Activated T-cell treated with anti-CD3 and anti-CD28 coated beads, Interleukin-2, amount 50 U/mL, for 72 hours (primary cell): ENCODE data around the gene ECSCR. TPM values are rescaled to one million over a fixed set of nuclear protein-coding genes. Genes with fewer than 3 reads are reported as not detected.
"Not testable (repeated sequence)": the region's sequence is repeated elsewhere in the genome, so short reads cannot be mapped to it uniquely, and the experiment has no call there.

Experiments
- ATAC-seq, 2 donors: fragments of 150-1000 bp; cut with Tn5 transposase; replicated peaks in 1 of 2; 2 replicates each; pipeline ENCODE4 v1.10.0; 2021; ENCODE audit warnings: moderate library complexity in 2 of 2, mild to moderate bottlenecking in 1 of 2
- DNase-seq, 2 donors: peaks; one replicate each; pipeline ENCODE4 v3.0.0; 2021 to 2022; ENCODE audit warnings: mixed read lengths in 1 of 2
- H3K27ac Mint-ChIP-seq: one replicate; pipeline ENCODE4 v1.8.0; 2022; ENCODE audit warnings: mild to moderate bottlenecking, moderate library complexity, mixed read lengths
- H3K27me3 Mint-ChIP-seq: one replicate; pipeline ENCODE4 v1.8.0; 2022; ENCODE audit warnings: low read depth, mixed read lengths
- H3K36me3 Mint-ChIP-seq, 2 donors: one replicate each; pipeline ENCODE4 v1.8.0; 2022; ENCODE audit warnings: mixed read lengths in 2 of 2, mild to moderate bottlenecking in 1 of 2; ENCODE audit not compliant: insufficient read depth in 2 of 2
- H3K4me1 Mint-ChIP-seq: one replicate; pipeline ENCODE4 v1.8.0; 2022; ENCODE audit warnings: low read depth, mixed read lengths
- H3K4me3 Mint-ChIP-seq, 2 donors: one replicate each; pipeline ENCODE4 v1.8.0; 2022; ENCODE audit warnings: mild to moderate bottlenecking in 2 of 2, mixed read lengths in 2 of 2, moderate library complexity in 2 of 2
- H3K9me3 Mint-ChIP-seq, 2 donors: one replicate each; pipeline ENCODE4 v1.8.0; 2022; ENCODE audit warnings: mixed read lengths in 2 of 2
- total RNA-seq, 2 donors: library from RNA; stranded (reverse); gene quantifications; one replicate each; pipeline ENCODE4 v1.2.3, GENCODE V29; 2022

The ECSCR gene
- total RNA-seq, 2 donors from 2014 or later, result 1.2 to 1.4 TPM

- ATAC-seq (no peak), DNase-seq (no peak)
- Mint-ChIP-seq H3K36me3 (peaks cover 3% of the 10 kb centered on the region in 2 donors), H3K4me1 (peaks cover 49% of the 10 kb centered on the region), H3K27me3 (no peaks in the 10 kb centered on the region), H3K4me3 (no peak overlapping the region), H3K27ac (no peak overlapping the region), H3K9me3 (no peaks in the 10 kb centered on the region)
Observed at GRCh38 chr5:139410993-139411828, 51.3 kb downstream of the ECSCR start.

GRCh38 chr5:139410121-139410992 is 52.2 kb downstream of the ECSCR start:
- Mint-ChIP-seq H3K36me3 (peaks cover 2 to 3% of the 10 kb centered on the region in 2 donors), H3K9me3 (no peaks in the 10 kb centered on the region), H3K4me3 (no peak overlapping the region), H3K27ac (no peak overlapping the region), H3K4me1 (peaks cover 41% of the 10 kb centered on the region), H3K27me3 (no peaks in the 10 kb centered on the region)
- ATAC-seq (no peak), DNase-seq (no peak)

- not testable (repeated sequence) for DNase-seq, H3K27me3 Mint-ChIP-seq, ATAC-seq, H3K9me3 Mint-ChIP-seq, H3K4me3 Mint-ChIP-seq, H3K27ac Mint-ChIP-seq, H3K36me3 Mint-ChIP-seq
- H3K4me1 Mint-ChIP-seq, result peaks cover 40% of the 10 kb centered on the region
Observed at GRCh38 chr5:139409116-139409515, 53.4 kb downstream of the ECSCR start.

GRCh38 chr5:139408191-139408590 is 54.4 kb downstream of the ECSCR start:
- peaks cover 36% of the 10 kb centered on the region for H3K4me1 Mint-ChIP-seq
- H3K9me3 Mint-ChIP-seq, result no peaks in the 10 kb centered on the region
- H3K36me3 Mint-ChIP-seq, result peaks cover 2 to 3% of the 10 kb centered on the region in 2 donors
- no peak for DNase-seq
- H3K27me3 Mint-ChIP-seq, result no peaks in the 10 kb centered on the region
- no peak overlapping the region for H3K4me3 Mint-ChIP-seq
- H3K27ac Mint-ChIP-seq, result no peak overlapping the region
- no peak for ATAC-seq

GRCh38 chr5:139407517-139407916 is 55.0 kb downstream of the ECSCR start:
- peaks cover 36% of the 10 kb centered on the region for H3K4me1 Mint-ChIP-seq
- H3K36me3 Mint-ChIP-seq, result peaks cover 0 to 1% of the 10 kb centered on the region in 2 donors
- no peak for ATAC-seq
- no peaks in the 10 kb centered on the region for H3K27me3 Mint-ChIP-seq
- no peak for DNase-seq
- H3K9me3 Mint-ChIP-seq, result no peaks in the 10 kb centered on the region
- no peak overlapping the region for H3K27ac Mint-ChIP-seq
- no peak overlapping the region for H3K4me3 Mint-ChIP-seq

GRCh38 chr5:139406963-139407362 is 55.6 kb downstream of the ECSCR start:
- Mint-ChIP-seq H3K4me3 (no peak overlapping the region), H3K4me1 (peaks cover 37% of the 10 kb centered on the region), H3K27me3 (no peaks in the 10 kb centered on the region), H3K36me3 (peaks cover 0 to 1% of the 10 kb centered on the region in 2 donors), H3K9me3 (no peaks in the 10 kb centered on the region), H3K27ac (no peak overlapping the region)
- DNase-seq (no peak), ATAC-seq (no peak)

GRCh38 chr5:139404484-139404840 is 58.1 kb downstream of the ECSCR start:
- Mint-ChIP-seq H3K4me3 (peak overlapping the region; percentile 83 to 89), H3K9me3 (no peaks in the 10 kb centered on the region), H3K36me3 (peaks cover 0 to 1% of the 10 kb centered on the region in 2 donors), H3K4me1 (peaks cover 44% of the 10 kb centered on the region), H3K27me3 (no peaks in the 10 kb centered on the region), H3K27ac (peak overlapping the region; percentile 97)
- ATAC-seq (no peak), DNase-seq (no peak)

- Mint-ChIP-seq H3K9me3 (no peaks in the 10 kb centered on the region), H3K36me3 (peaks cover 0 to 1% of the 10 kb centered on the region in 2 donors), H3K27ac (peak within 1 kb of the TSS; percentile 97), H3K4me1 (peaks cover 50% of the 10 kb centered on the region), H3K27me3 (no peaks in the 10 kb centered on the region), H3K4me3 (peak within 1 kb of the TSS; percentile 83 to 89)
- ATAC-seq (peak; percentile 91 to 92), DNase-seq (peak; percentile 99)
Observed at GRCh38 chr5:139403787-139404483, 58.6 kb downstream of the ECSCR start, which contains the start of gene SPATA24. Gene SPATA24, minus strand, starts transcription at chr5:139404089. Its CDS starts 29 bp downstream, at chr5:139404060.

- H3K27me3 Mint-ChIP-seq, result no peaks in the 10 kb centered on the region
- ATAC-seq, result no peak
- peak overlapping the region; percentile 83 to 89 for H3K4me3 Mint-ChIP-seq
Observed at GRCh38 chr5:139403418-139403786, 59.1 kb downstream of the ECSCR start.

GRCh38 chr5:139402561-139403158 is 59.9 kb downstream of the ECSCR start:
- Mint-ChIP-seq H3K27ac (peak overlapping the region; percentile 97), H3K4me1 (peaks cover 47% of the 10 kb centered on the region), H3K9me3 (no peaks in the 10 kb centered on the region), H3K4me3 (peak overlapping the region; percentile 83 to 89), H3K27me3 (no peaks in the 10 kb centered on the region), H3K36me3 (no peaks in the 10 kb centered on the region)
- ATAC-seq (no peak), DNase-seq (no peak)

More at GRCh38 chr5:139403418-139403786, 59.1 kb downstream of the ECSCR start:
- Mint-ChIP-seq H3K27ac (peak overlapping the region; percentile 97), H3K4me1 (peaks cover 52% of the 10 kb centered on the region), H3K9me3 (no peaks in the 10 kb centered on the region), H3K36me3 (peaks cover 0 to 1% of the 10 kb centered on the region in 2 donors)
- DNase-seq, result no peak

- no peak overlapping the region for H3K27ac Mint-ChIP-seq
- H3K9me3 Mint-ChIP-seq, result no peaks in the 10 kb centered on the region
- ATAC-seq (no peak), DNase-seq (no peak)
- no peaks in the 10 kb centered on the region for H3K27me3 Mint-ChIP-seq
- H3K4me3 Mint-ChIP-seq, result no peak overlapping the region
- H3K36me3 Mint-ChIP-seq, result peaks cover 0 to 4% of the 10 kb centered on the region in 2 donors
- peaks cover 51% of the 10 kb centered on the region for H3K4me1 Mint-ChIP-seq
Observed at GRCh38 chr5:139401546-139401945, 61.0 kb downstream of the ECSCR start.

GRCh38 chr5:139399501-139400121 is 62.9 kb downstream of the ECSCR start:
- DNase-seq, result peak in 1 of 2 donors; percentile 39
- no peak for ATAC-seq
- H3K4me1 Mint-ChIP-seq, result peaks cover 62% of the 10 kb centered on the region
- H3K4me3 Mint-ChIP-seq, result peak overlapping the region; percentile 15 to 43
- H3K9me3 Mint-ChIP-seq, result no peaks in the 10 kb centered on the region
- no peaks in the 10 kb centered on the region for H3K27me3 Mint-ChIP-seq
- H3K27ac Mint-ChIP-seq, result peak overlapping the region; percentile 10
- peaks cover 0 to 6% of the 10 kb centered on the region in 2 donors for H3K36me3 Mint-ChIP-seq
